Activated naive CD4-positive, alpha-beta T cell treated with anti-CD3 and anti-CD28 coated beads, Interleukin-2, amount 50 U/mL, for 24 hours (primary cell): ENCODE results near the gene WDR46.
"Not testable (repeated sequence)": the region's sequence is repeated elsewhere in the genome, so short reads cannot be mapped to it uniquely, and the experiment has no call there.

Experiments
- H3K27ac Mint-ChIP-seq: one replicate; pipeline ENCODE4 v1.8.0; 2021; ENCODE audit warnings: mild to moderate bottlenecking, mixed read lengths
- H3K27me3 Mint-ChIP-seq: one replicate; pipeline ENCODE4 v1.8.0; 2021; ENCODE audit warnings: mixed read lengths
- H3K36me3 Mint-ChIP-seq: one replicate; pipeline ENCODE4 v1.8.0; 2021; ENCODE audit warnings: mixed read lengths
- H3K4me1 Mint-ChIP-seq: one replicate; pipeline ENCODE4 v1.8.0; 2021; ENCODE audit warnings: mixed read lengths
- H3K4me3 Mint-ChIP-seq: one replicate; pipeline ENCODE4 v1.8.0; 2021; ENCODE audit warnings: mild to moderate bottlenecking, mixed read lengths
- H3K9me3 Mint-ChIP-seq: one replicate; pipeline ENCODE4 v1.8.0; 2021; ENCODE audit warnings: mixed read lengths

Gene WDR46

DNA sequence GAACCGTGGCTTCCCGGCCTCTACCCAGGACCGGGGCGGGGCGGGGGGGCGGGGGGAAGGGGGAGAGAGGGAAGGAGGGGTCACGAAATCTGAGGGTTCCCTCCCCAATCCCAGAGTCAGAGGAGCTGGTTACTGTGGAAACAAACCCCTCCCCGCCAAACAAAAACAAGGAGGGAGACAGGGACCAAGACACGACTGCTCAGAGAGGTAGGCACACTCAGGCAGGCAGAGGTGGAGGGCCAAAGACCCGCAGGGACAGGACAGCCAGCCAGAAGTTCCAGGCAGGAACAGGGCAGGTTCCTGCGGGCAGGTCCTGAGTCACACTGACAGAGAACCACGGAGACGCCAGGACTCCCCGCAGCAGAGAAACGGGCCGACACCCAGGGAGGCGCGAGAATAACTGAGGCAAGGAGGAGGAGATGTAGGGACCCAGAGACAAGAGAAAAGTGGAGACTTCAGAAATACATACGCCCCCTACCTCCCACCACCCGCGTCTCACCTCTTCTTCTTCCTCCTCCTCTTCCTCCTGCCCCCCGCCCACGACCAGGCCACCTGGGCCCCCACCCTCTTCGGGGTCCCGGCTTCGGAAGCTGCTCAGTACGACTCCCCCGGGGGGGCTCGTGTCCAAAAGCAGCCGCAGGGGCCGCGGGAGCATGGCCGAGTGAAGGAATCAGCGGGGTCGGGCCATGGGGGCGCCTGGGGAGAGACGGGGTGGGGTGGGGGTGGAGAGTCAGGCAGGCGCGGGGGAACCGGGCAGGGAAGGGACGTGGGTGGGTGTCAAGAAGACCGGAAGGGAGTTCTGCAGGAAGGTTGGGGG lies 9.1 kb upstream of the WDR46 start:
- peak overlapping the region; percentile 95 for H3K27ac Mint-ChIP-seq
- H3K9me3 Mint-ChIP-seq: no peaks in the 10 kb centered on the region
- H3K4me1 Mint-ChIP-seq: peaks cover 27% of the 10 kb centered on the region
- no peaks in the 10 kb centered on the region for H3K27me3 Mint-ChIP-seq
- H3K4me3 Mint-ChIP-seq: peak overlapping the region; percentile 98
- H3K36me3 Mint-ChIP-seq: peaks cover 10% of the 10 kb centered on the region

DNA sequence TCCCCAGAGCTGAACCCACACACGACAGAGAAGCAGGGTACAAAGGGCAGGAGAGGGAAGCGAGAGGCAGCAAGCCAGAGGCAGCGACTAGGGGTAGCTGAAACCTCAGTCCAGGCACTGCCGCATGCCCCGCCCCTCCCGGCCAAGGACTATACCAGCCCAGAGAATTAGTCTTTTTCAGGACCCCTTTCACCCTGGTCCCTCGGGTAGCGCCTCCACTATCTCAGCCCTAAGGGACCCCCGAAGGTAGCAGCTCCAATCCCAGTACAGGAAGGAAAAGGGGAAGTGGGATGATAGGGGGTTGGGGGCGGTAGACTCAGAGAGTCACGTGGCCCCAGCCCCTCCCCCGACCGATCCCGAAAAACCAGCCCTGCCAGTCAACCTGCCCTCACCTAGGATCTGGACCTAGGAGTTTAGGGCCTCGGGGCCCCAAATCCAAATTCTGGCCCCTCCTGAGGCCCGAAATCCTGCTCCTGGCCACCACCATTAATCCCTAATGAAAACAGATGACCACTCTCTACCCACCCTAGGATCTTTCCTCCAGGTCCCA lies 8.4 kb upstream of the WDR46 start:
- H3K36me3 Mint-ChIP-seq: peaks cover 10% of the 10 kb centered on the region
- H3K4me3 Mint-ChIP-seq: peak overlapping the region; percentile 33
- peaks cover 27% of the 10 kb centered on the region for H3K4me1 Mint-ChIP-seq
- H3K9me3 Mint-ChIP-seq: no peaks in the 10 kb centered on the region
- H3K27ac Mint-ChIP-seq: peak overlapping the region; percentile 30
- no peaks in the 10 kb centered on the region for H3K27me3 Mint-ChIP-seq

DNA sequence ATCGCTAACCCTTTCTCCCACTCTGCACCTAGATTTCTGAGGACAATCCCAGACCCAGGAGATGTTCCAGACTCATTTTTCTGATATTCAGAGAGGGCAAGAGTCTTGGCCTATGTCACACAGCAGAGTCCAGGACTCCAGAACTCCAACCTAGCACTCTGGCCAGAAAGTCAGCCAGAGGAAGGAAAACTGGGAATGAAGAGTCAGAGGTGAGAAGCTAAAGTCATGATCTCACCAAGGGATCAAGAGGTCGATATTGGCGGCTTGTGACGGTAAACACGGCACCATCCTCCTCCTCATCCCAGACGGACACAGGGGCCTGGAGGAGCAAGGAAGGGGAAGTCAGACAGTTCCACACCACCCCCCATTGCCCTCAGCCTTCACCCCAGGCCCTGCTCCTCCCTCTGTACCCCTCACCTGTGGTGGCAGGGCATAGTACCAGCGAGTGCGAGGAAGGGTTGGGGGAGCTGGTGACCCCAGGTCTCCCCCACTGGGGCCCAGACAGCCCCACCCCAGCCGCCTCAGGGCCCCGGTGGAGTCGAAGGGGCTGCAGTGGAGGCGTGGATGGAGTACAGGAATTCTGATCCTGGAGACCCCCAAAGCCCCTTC lies 7.9 kb upstream of the WDR46 start:
- Mint-ChIP-seq H3K36me3 (peaks cover 10% of the 10 kb centered on the region), H3K27ac (peak overlapping the region; percentile 56), H3K4me3 (peak overlapping the region; percentile 68), H3K27me3 (no peaks in the 10 kb centered on the region), H3K4me1 (peaks cover 27% of the 10 kb centered on the region), H3K9me3 (no peaks in the 10 kb centered on the region)

- Mint-ChIP-seq H3K4me1 (peaks cover 30% of the 10 kb centered on the region), H3K27me3 (no peaks in the 10 kb centered on the region), H3K4me3 (peak overlapping the region; percentile 30), H3K27ac (no peak overlapping the region), H3K9me3 (no peaks in the 10 kb centered on the region), H3K36me3 (peaks cover 9% of the 10 kb centered on the region)
Measured at GRCh38 chr6:33295621-33296369, 6.8 kb upstream of the WDR46 start.

GRCh38 chr6:33294086-33294823 lies 5.2 kb upstream of the WDR46 start:
- H3K4me3 Mint-ChIP-seq: no peak overlapping the region
- no peaks in the 10 kb centered on the region for H3K27me3 Mint-ChIP-seq
- peak overlapping the region; percentile 79 for H3K27ac Mint-ChIP-seq
- peaks cover 31% of the 10 kb centered on the region for H3K4me1 Mint-ChIP-seq
- no peaks in the 10 kb centered on the region for H3K9me3 Mint-ChIP-seq
- peaks cover 10% of the 10 kb centered on the region for H3K36me3 Mint-ChIP-seq

DNA sequence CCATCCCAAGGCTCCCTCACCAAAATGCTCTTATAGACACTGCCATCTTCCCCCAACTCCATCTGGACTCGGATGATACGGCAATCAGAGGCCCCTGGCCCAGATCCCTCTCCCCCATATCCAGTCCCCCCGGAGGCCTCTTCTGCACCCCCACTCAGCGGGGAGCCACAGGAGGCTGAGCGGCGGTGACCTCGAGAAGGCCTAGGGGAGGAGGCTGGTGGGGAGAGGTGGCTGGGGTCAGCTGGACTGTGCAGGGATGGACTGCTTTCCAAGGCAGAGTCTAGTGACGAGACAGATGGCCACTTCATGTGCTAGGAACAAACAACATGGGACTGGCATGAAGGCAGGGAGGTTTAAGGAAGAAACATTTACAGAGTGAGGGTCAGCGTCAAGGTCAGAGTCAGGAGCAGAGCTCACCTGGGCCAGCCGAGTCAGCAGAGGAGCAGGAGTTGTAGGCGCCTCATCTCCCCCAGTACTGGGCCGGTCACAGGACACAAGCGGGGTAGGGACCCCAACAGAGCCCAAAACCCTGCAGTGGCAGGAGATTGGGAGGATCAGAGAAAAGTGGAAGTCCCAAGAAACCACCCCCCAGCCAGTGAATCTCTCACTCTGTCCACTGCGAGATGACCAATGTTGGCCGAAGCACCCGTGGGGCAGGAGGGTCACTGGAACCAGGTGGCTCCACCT lies 4.1 kb upstream of the WDR46 start:
- Mint-ChIP-seq H3K36me3 (peaks cover 12% of the 10 kb centered on the region), H3K4me1 (peaks cover 34% of the 10 kb centered on the region)

DNA sequence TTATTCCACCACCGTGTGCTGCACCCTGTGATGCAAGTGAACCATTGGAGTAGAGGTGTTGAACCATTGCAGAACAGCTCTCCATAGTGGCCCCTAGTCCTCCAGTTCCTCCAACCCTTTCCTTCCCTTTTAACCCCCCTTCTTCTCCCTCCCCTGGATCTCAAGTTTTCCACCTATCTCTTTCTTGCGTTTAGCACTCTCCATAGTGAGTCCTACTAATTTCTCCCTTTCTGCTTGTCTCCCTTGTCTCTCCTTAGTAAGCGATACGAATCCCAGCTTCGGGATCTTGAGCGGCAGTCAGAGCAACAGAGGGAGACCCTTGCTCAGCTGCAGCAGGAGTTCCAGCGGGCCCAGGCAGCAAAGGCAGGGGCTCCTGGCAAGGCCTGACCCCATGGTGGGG lies 1.4 kb upstream of the WDR46 start:
- Mint-ChIP-seq H3K27ac (peak overlapping the region; percentile 95), H3K9me3 (no peaks in the 10 kb centered on the region), H3K4me1 (peaks cover 42% of the 10 kb centered on the region)

More for the DNA sequence above, 4.1 kb upstream of the WDR46 start:
- Mint-ChIP-seq H3K27ac (no peak overlapping the region), H3K4me3 (no peak overlapping the region), H3K27me3 (no peaks in the 10 kb centered on the region), H3K9me3 (no peaks in the 10 kb centered on the region)

GRCh38 chr6:33289784-33290315 lies 811 bp upstream of the WDR46 start:
- Mint-ChIP-seq H3K27me3 (no peaks in the 10 kb centered on the region), H3K36me3 (peaks cover 16% of the 10 kb centered on the region), H3K4me1 (peaks cover 42% of the 10 kb centered on the region), H3K4me3 (peak overlapping the region; percentile 97), H3K9me3 (no peaks in the 10 kb centered on the region), H3K27ac (peak overlapping the region; percentile 94)

More for the DNA sequence above, 1.4 kb upstream of the WDR46 start:
- Mint-ChIP-seq H3K27me3 (no peaks in the 10 kb centered on the region), H3K36me3 (peaks cover 16% of the 10 kb centered on the region), H3K4me3 (peak overlapping the region; percentile 97)

GRCh38 chr6:33288141-33288920 lies 708 bp downstream of the WDR46 start:
- H3K4me1 Mint-ChIP-seq: peaks cover 42% of the 10 kb centered on the region
- peak overlapping the region; percentile 94 for H3K27ac Mint-ChIP-seq

DNA sequence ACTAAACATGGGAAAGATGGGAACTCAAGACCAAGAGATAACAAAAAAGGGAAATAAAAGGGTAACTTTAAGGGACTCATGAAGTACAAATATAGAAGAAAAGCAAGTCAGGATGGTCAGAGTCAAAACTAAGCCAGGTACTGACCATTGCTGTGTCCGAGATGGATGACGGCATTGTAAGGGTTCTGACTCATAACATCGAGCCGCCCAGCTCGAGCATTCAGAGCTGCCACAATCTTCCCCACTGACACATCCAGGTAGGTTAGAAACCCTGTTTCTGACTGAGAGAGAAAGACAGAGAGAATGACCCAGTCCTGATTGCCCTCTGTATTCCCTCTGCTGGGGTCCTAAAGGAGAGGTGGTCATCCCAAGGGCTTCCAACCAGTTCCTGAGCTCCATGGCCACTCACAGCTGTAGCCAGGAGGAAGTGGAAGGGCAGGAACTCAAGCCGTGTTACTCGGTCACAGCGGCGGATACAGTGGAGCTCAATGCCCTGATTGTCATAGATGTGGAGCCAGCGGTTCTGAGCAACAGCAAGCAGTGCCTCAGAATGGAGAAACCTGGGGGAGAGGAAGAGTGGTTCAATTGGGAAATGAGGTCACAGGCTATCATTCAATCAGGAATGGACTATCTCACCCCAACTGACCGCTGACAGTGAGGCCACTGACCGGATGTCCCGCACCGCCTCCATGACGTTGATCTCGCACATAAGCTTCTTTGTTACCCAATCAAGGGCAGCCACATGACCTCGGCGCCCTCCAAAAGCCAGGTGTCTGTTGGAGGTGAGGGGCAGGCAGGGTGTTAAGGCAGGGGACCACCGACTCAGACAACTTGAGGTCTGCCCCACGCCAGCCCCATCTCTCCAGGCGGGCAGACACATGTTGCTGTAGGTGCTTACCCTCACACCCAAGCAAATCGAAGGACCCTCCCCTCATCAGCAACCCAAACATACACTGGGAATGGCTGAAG lies 1.8 kb downstream of the WDR46 start:
- H3K9me3 Mint-ChIP-seq: no peaks in the 10 kb centered on the region
- H3K4me1 Mint-ChIP-seq: peaks cover 42% of the 10 kb centered on the region
- peaks cover 14% of the 10 kb centered on the region for H3K36me3 Mint-ChIP-seq
- peak overlapping the region; percentile 71 for H3K27ac Mint-ChIP-seq
- H3K27me3 Mint-ChIP-seq: no peaks in the 10 kb centered on the region
- peak overlapping the region; percentile 97 for H3K4me3 Mint-ChIP-seq

More at GRCh38 chr6:33288141-33288920, 708 bp downstream of the WDR46 start:
- Mint-ChIP-seq H3K27me3 (no peaks in the 10 kb centered on the region), H3K9me3 (no peaks in the 10 kb centered on the region), H3K36me3 (peaks cover 12% of the 10 kb centered on the region), H3K4me3 (peak overlapping the region; percentile 97)

DNA sequence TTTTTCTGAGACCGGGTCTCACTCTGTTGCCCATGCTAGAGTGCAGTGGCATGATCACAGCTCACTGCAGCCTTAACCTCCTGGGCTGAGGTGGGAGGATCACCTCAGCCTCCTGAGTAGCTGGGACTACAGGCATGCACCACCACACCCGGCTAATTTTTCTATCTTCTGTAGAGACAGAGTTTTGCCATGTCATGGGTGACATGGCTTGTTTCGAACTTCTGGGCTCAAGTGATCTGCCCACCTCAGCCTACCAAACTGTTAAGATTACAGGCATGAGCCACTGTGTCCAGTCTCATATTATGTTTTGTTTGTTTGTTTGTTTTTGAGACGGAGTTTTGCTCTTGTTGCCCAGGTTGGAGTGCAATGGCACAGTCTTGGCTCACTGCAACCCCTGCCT lies 3.8 kb downstream of the WDR46 start:
- H3K9me3 Mint-ChIP-seq, H3K27ac Mint-ChIP-seq, H3K27me3 Mint-ChIP-seq, H3K4me3 Mint-ChIP-seq: not testable (repeated sequence)
- Mint-ChIP-seq H3K4me1 (peaks cover 30% of the 10 kb centered on the region), H3K36me3 (peaks cover 13% of the 10 kb centered on the region)

GRCh38 chr6:33280539-33280938 lies 8.5 kb downstream of the WDR46 start:
- Mint-ChIP-seq H3K27me3 (no peaks in the 10 kb centered on the region), H3K27ac (no peak overlapping the region), H3K4me3 (no peak overlapping the region), H3K36me3 (peaks cover 10% of the 10 kb centered on the region), H3K4me1 (peaks cover 22% of the 10 kb centered on the region), H3K9me3 (no peaks in the 10 kb centered on the region)

- Mint-ChIP-seq H3K4me3 (no peak overlapping the region), H3K27me3 (no peaks in the 10 kb centered on the region), H3K27ac (peak overlapping the region; percentile 46), H3K9me3 (no peaks in the 10 kb centered on the region), H3K4me1 (peaks cover 27% of the 10 kb centered on the region), H3K36me3 (peaks cover 13% of the 10 kb centered on the region)
Measured at GRCh38 chr6:33279971-33280511, 9.0 kb downstream of the WDR46 start.
